ENCODE measurements around the gene PTPRF.
A peak's percentile ranks its signal among the peaks of the same experiment; 100 is the strongest.

Gene PTPRF

DNA sequence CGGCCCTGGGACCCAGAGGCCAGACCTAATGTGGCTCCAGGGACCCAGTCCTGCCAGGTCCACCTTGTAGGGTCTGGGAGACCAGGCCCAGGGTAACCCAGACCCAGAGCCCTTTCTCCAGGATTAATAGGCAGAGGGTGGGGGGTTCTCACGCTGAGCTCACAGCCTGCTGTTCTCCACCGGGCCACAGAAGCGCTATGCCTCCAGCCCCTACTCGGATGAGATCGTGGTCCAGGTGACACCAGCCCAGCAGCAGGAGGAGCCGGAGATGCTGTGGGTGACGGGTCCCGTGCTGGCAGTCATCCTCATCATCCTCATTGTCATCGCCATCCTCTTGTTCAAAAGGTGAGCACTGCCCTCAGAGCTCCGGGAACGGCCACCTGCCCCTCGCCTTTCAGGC lies 75.9 kb downstream of the PTPRF start:
- Histone ChIP-seq H3K18ac (ENCODE audit: low read depth in 1 of 2, low read length in 2 of 2) (no peak overlapping the region), H3K4me3 (ENCODE audit: insufficient read depth in 1 of 2, low read depth in 1 of 2, low read length in 2 of 2) (no peak overlapping the region), H3K4ac (ENCODE audit: low read depth in 1 of 2, low read length in 2 of 2) (no peak overlapping the region), H2AK5ac (ENCODE audit: low read length, severe bottlenecking) (no peak overlapping the region), H3K27me3 (ENCODE audit: control insufficient read depth in 1 of 2, insufficient read depth in 1 of 2, low read length in 2 of 2) (no peaks in the 10 kb centered on the region), H4K8ac (ENCODE audit: low read length) (no peak overlapping the region), H3K4me2 (ENCODE audit: low read length, poor library complexity, severe bottlenecking) (no peak overlapping the region), H2BK15ac (ENCODE audit: low read depth, poor library complexity, severe bottlenecking) (no peak overlapping the region), H3K36me3 (ENCODE audit: control insufficient read depth in 1 of 2, insufficient read depth in 2 of 2, low read depth in 1 of 2, low read length in 2 of 2) (peaks cover 23 to 84% of the 10 kb centered on the region in 2 experiments), H2BK120ac (ENCODE audit: low read depth, low read length) (no peak overlapping the region), H2BK12ac (ENCODE audit: low read length in 2 of 2) (no peak overlapping the region), H4K91ac (ENCODE audit: low read length) (no peak overlapping the region), H3K4me1 (ENCODE audit: control insufficient read depth, insufficient read depth, low read depth, low read length) (no peaks in the 10 kb centered on the region), H3K79me1 (replicated peaks; ENCODE audit: low read length, poor library complexity, severe bottlenecking) (no peaks in the 10 kb centered on the region), H3K9me3 (ENCODE audit: control insufficient read depth, low read length) (no peaks in the 10 kb centered on the region), H3K14ac (ENCODE audit: low read length in 2 of 2) (no peak overlapping the region), H3K23ac (ENCODE audit: low read length in 2 of 2) (no peak overlapping the region), H3K27ac (ENCODE audit: low read length, poor library complexity, severe bottlenecking) (no peak overlapping the region), H3K9ac (ENCODE audit: low read length) (no peak overlapping the region), H2AFZ (ENCODE audit: low read depth, low read length) (no peak overlapping the region), H2BK5ac (ENCODE audit: low read depth, low read length, poor library complexity, severe bottlenecking) (no peak overlapping the region)
- no peak for DNase-seq
- 96% methylated on average over 13 of the region's 13 CpGs for WGBS

DNA sequence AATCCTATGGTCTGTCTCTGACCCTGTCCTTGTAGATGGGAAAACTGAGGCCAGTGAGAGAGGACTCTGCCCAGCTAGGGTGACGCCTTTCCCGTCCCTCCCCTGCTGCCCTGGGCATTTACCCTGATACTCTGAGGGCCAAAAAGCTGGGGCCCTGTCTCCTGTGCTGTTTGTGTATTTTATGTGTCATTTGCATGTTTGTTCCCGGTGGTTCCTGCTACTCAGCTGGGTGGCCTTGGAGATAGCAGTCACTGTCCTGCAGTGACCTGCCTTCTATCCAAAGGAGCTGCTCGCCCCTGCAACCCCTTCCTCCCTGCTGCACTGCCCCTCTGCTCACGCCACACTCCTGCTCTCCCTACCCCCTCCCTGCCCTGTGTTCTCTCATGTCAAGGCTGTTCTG lies 78.1 kb downstream of the PTPRF start:
- Histone ChIP-seq H3K79me1 (replicated peaks; ENCODE audit: low read length, poor library complexity, severe bottlenecking) (no peaks in the 10 kb centered on the region), H2AFZ (ENCODE audit: low read depth, low read length) (no peak overlapping the region), H3K23ac (ENCODE audit: low read length in 2 of 2) (peak overlapping the region in 1 of 2 experiments; percentile 17), H3K4me2 (ENCODE audit: low read length, poor library complexity, severe bottlenecking) (no peak overlapping the region), H3K4me3 (ENCODE audit: insufficient read depth in 1 of 2, low read depth in 1 of 2, low read length in 2 of 2) (no peak overlapping the region), H2BK12ac (ENCODE audit: low read length in 2 of 2) (no peak overlapping the region), H4K8ac (ENCODE audit: low read length) (no peak overlapping the region), H3K14ac (ENCODE audit: low read length in 2 of 2) (no peak overlapping the region), H2BK15ac (ENCODE audit: low read depth, poor library complexity, severe bottlenecking) (no peak overlapping the region), H2BK120ac (ENCODE audit: low read depth, low read length) (no peak overlapping the region), H3K9ac (ENCODE audit: low read length) (no peak overlapping the region), H3K27ac (ENCODE audit: low read length, poor library complexity, severe bottlenecking) (no peak overlapping the region), H2BK5ac (ENCODE audit: low read depth, low read length, poor library complexity, severe bottlenecking) (no peak overlapping the region), H3K18ac (ENCODE audit: low read depth in 1 of 2, low read length in 2 of 2) (no peak overlapping the region), H4K91ac (ENCODE audit: low read length) (no peak overlapping the region), H2AK5ac (ENCODE audit: low read length, severe bottlenecking) (no peak overlapping the region), H3K4ac (ENCODE audit: low read depth in 1 of 2, low read length in 2 of 2) (no peak overlapping the region), H3K9me3 (ENCODE audit: control insufficient read depth, low read length) (no peaks in the 10 kb centered on the region), H3K4me1 (ENCODE audit: control insufficient read depth, insufficient read depth, low read depth, low read length) (no peaks in the 10 kb centered on the region), H3K36me3 (ENCODE audit: control insufficient read depth in 1 of 2, insufficient read depth in 2 of 2, low read depth in 1 of 2, low read length in 2 of 2) (peaks cover 29 to 80% of the 10 kb centered on the region in 2 experiments), H3K27me3 (ENCODE audit: control insufficient read depth in 1 of 2, insufficient read depth in 1 of 2, low read length in 2 of 2) (no peaks in the 10 kb centered on the region)
- no peak for DNase-seq
- 96% methylated on average over 4 of the region's 5 CpGs for WGBS

DNA sequence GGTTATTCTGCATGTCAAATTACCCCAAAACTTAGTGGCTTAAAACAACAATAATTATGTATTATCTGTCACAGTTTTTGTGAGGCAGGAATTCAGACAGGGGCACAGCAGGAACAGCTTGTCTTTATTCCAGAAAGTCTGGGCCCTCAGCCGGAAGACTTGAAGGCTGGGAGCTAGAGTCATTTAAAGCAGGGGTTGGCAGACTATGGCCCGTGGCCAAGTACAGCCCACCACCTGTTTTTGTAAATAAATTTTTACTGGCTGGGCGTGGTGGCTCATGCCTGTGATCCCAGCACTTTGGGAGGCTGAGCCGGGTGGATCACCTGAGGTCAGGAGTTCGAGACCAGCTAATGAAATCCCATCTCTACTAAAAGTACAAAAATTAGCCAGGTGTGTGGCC lies 79.7 kb downstream of the PTPRF start:
- Histone ChIP-seq H3K79me1 (replicated peaks; ENCODE audit: low read length, poor library complexity, severe bottlenecking) (no peaks in the 10 kb centered on the region), H2BK12ac (ENCODE audit: low read length in 2 of 2) (no peak overlapping the region), H2AK5ac (ENCODE audit: low read length, severe bottlenecking) (no peak overlapping the region), H2BK120ac (ENCODE audit: low read depth, low read length) (no peak overlapping the region), H3K36me3 (ENCODE audit: control insufficient read depth in 1 of 2, insufficient read depth in 2 of 2, low read depth in 1 of 2, low read length in 2 of 2) (peaks cover 20 to 77% of the 10 kb centered on the region in 2 experiments), H2BK5ac (ENCODE audit: low read depth, low read length, poor library complexity, severe bottlenecking) (no peak overlapping the region), H3K9me3 (ENCODE audit: control insufficient read depth, low read length) (no peaks in the 10 kb centered on the region), H3K9ac (ENCODE audit: low read length) (no peak overlapping the region), H3K27ac (ENCODE audit: low read length, poor library complexity, severe bottlenecking) (no peak overlapping the region), H3K23ac (ENCODE audit: low read length in 2 of 2) (no peak overlapping the region), H3K4ac (ENCODE audit: low read depth in 1 of 2, low read length in 2 of 2) (no peak overlapping the region), H2AFZ (ENCODE audit: low read depth, low read length) (no peak overlapping the region), H3K18ac (ENCODE audit: low read depth in 1 of 2, low read length in 2 of 2) (no peak overlapping the region), H3K4me3 (ENCODE audit: insufficient read depth in 1 of 2, low read depth in 1 of 2, low read length in 2 of 2) (no peak overlapping the region), H3K27me3 (ENCODE audit: control insufficient read depth in 1 of 2, insufficient read depth in 1 of 2, low read length in 2 of 2) (no peaks in the 10 kb centered on the region), H4K91ac (ENCODE audit: low read length) (no peak overlapping the region), H3K14ac (ENCODE audit: low read length in 2 of 2) (no peak overlapping the region), H2BK15ac (ENCODE audit: low read depth, poor library complexity, severe bottlenecking) (no peak overlapping the region), H3K4me1 (ENCODE audit: control insufficient read depth, insufficient read depth, low read depth, low read length) (no peaks in the 10 kb centered on the region), H3K4me2 (ENCODE audit: low read length, poor library complexity, severe bottlenecking) (no peak overlapping the region), H4K8ac (ENCODE audit: low read length) (no peak overlapping the region)
- 94% methylated on average over 5 of the region's 5 CpGs for WGBS
- DNase-seq: no peak

DNA sequence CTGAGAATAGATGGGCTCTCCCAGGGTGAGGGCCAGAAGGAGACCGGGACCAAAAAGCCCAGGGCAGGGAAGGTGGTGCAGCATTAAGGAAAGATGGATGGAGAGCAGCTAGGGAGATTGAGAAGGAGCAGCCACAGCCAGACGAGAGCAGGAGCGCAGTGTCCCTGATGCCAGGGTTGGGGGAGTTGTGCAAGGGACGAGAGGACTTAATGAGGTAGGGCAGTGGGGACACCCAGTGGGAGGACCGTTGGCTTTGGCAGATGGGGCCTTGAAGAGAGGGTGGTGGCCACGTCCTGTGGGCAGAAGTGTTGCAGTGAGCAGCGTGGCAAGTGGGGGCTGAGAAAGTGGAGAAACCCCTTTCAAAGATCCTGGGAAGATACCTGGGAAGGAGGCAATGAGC lies 81.3 kb downstream of the PTPRF start:
- H3K23ac ChIP-seq (ENCODE audit: low read length in 2 of 2): no peak overlapping the region
- H3K9me3 ChIP-seq (ENCODE audit: control insufficient read depth, low read length): no peaks in the 10 kb centered on the region
- H3K4ac ChIP-seq (ENCODE audit: low read depth in 1 of 2, low read length in 2 of 2): no peak overlapping the region
- no peak overlapping the region for H3K4me3 ChIP-seq (ENCODE audit: insufficient read depth in 1 of 2, low read depth in 1 of 2, low read length in 2 of 2)
- H2BK5ac ChIP-seq (ENCODE audit: low read depth, low read length, poor library complexity, severe bottlenecking): no peak overlapping the region
- H3K4me2 ChIP-seq (ENCODE audit: low read length, poor library complexity, severe bottlenecking): no peak overlapping the region
- H3K27ac ChIP-seq (ENCODE audit: low read length, poor library complexity, severe bottlenecking): no peak overlapping the region
- no peak overlapping the region for H2AK5ac ChIP-seq (ENCODE audit: low read length, severe bottlenecking)
- H3K36me3 ChIP-seq (ENCODE audit: control insufficient read depth in 1 of 2, insufficient read depth in 2 of 2, low read depth in 1 of 2, low read length in 2 of 2): peaks cover 17 to 73% of the 10 kb centered on the region in 2 experiments
- H2BK120ac ChIP-seq (ENCODE audit: low read depth, low read length): no peak overlapping the region
- H3K4me1 ChIP-seq (ENCODE audit: control insufficient read depth, insufficient read depth, low read depth, low read length): no peaks in the 10 kb centered on the region
- no peaks in the 10 kb centered on the region for H3K79me1 ChIP-seq (replicated peaks; ENCODE audit: low read length, poor library complexity, severe bottlenecking)
- H3K9ac ChIP-seq (ENCODE audit: low read length): no peak overlapping the region
- no peak overlapping the region for H2AFZ ChIP-seq (ENCODE audit: low read depth, low read length)
- no peak overlapping the region for H2BK15ac ChIP-seq (ENCODE audit: low read depth, poor library complexity, severe bottlenecking)
- H2BK12ac ChIP-seq (ENCODE audit: low read length in 2 of 2): no peak overlapping the region
- H3K27me3 ChIP-seq (ENCODE audit: control insufficient read depth in 1 of 2, insufficient read depth in 1 of 2, low read length in 2 of 2): no peaks in the 10 kb centered on the region
- H4K91ac ChIP-seq (ENCODE audit: low read length): no peak overlapping the region
- no peak overlapping the region for H3K14ac ChIP-seq (ENCODE audit: low read length in 2 of 2)
- no peak for DNase-seq
- WGBS: 91% methylated on average over 7 of the region's 7 CpGs
- H3K18ac ChIP-seq (ENCODE audit: low read depth in 1 of 2, low read length in 2 of 2): no peak overlapping the region
- no peak overlapping the region for H4K8ac ChIP-seq (ENCODE audit: low read length)
